Smooth muscle cell (in vitro differentiated cells): ENCODE data around the gene EEA1. TPM values are rescaled to one million over a fixed set of nuclear protein-coding genes. Genes with fewer than 3 reads are reported as not detected.

Experiments
- DNase-seq: peaks from one replicate; lab custom pipeline; 2025; ENCODE audit not compliant: unreplicated experiment; lab: John Stamatoyannopoulos, UW
- H2AFZ ChIP-seq: fragments of 200-600 bp; sonication (generic); 2 replicates; pipeline ENCODE4 v1.6.0; 2016; ENCODE audit warnings: antibody characterized with exemption, low read depth, mild to moderate bottlenecking
- H3F3A ChIP-seq: fragments of 200-600 bp; sonication (generic); 2 replicates; pipeline ENCODE4 v1.6.0; 2017; ENCODE audit warnings: antibody characterized with exemption, low read depth
- H3K27ac ChIP-seq: fragments of 200-600 bp; sonication (generic); 2 replicates; pipeline ENCODE4 v1.5.1; 2016; ENCODE audit warnings: low read depth, mild to moderate bottlenecking
- H3K27me3 ChIP-seq: fragments of 200-600 bp; sonication (generic); 2 replicates; pipeline ENCODE4 v1.6.1; 2016; ENCODE audit warnings: low read depth, mild to moderate bottlenecking
- H3K36me3 ChIP-seq: fragments of 200-600 bp; sonication (generic); 2 replicates; pipeline ENCODE4 v1.5.1; 2016; ENCODE audit warnings: low read depth
- H3K4me1 ChIP-seq: fragments of 200-600 bp; sonication (generic); 2 replicates; pipeline ENCODE4 v1.5.1; 2016; ENCODE audit warnings: low read depth
- H3K4me2 ChIP-seq: fragments of 200-600 bp; sonication (generic); 2 replicates; pipeline ENCODE4 v1.6.0; 2016; ENCODE audit warnings: mild to moderate bottlenecking
- H3K4me3 ChIP-seq: fragments of 200-600 bp; sonication (generic); 2 replicates; pipeline ENCODE4 v1.5.1; 2016; ENCODE audit warnings: mild to moderate bottlenecking
- H3K79me2 ChIP-seq: fragments of 200-600 bp; sonication (generic); 2 replicates; pipeline ENCODE4 v1.6.0; 2016; ENCODE audit warnings: low read depth, mild to moderate bottlenecking
- H3K9ac ChIP-seq: fragments of 200-600 bp; sonication (generic); 2 replicates; pipeline ENCODE4 v1.6.0; 2016; ENCODE audit warnings: low read depth
- H3K9me3 ChIP-seq: fragments of 200-600 bp; sonication (generic); replicated peaks from 2 replicates; pipeline ENCODE4 v1.5.1; 2016; ENCODE audit warnings: low read depth
- H4K20me1 ChIP-seq: fragments of 200-600 bp; sonication (generic); 2 replicates; pipeline ENCODE4 v1.6.0; 2016; ENCODE audit warnings: low read depth
- WGBS: methylation state at CpG from one replicate; pipeline ENCODE4 v1.1.7; 2016; ENCODE audit warnings: low lambda C conversion rate; 5-methylcytosine and 5-hydroxymethylcytosine counted together
- polyA plus RNA-seq: library from polyadenylated mRNA; unstranded; fragments of >200 nt; fragmentation: Nextera tagmentation; extraction: Ambion mirVana; gene quantifications from 2 replicates; pipeline ENCODE4 v1.2.1, GENCODE V29; 2016
- total RNA-seq: library from RNA; depleted of rRNA; stranded (reverse); fragments of >200 nt; gene quantifications from 2 replicates; pipeline ENCODE4 v1.2.3, GENCODE V29; 2014
- TF ChIP-seq, protein P1 (sequence below): fragments of 200-600 bp; sonication (generic); IDR thresholded peaks from 2 replicates; pipeline ENCODE4 v1.5.1; 2017; ENCODE audit warnings: borderline replicate concordance, mild to moderate bottlenecking, antibody characterized with exemption; ENCODE audit not compliant: insufficient read depth, poor library complexity, severe bottlenecking

EEA1 gene
- total and polyA plus RNA-seq, 2 experiments from 2014 or later = 25.1 to 29.0 TPM

GRCh38 chr12:92866418-92866817, 62.7 kb downstream of the EEA1 start:
- 76% methylated on average over 2 of the region's 2 CpGs for WGBS
- no peaks in the 10 kb centered on the region for H3K4me1 ChIP-seq
- no peaks in the 10 kb centered on the region for H3K27me3 ChIP-seq
- peaks cover 5% of the 10 kb centered on the region for H3K79me2 ChIP-seq
- peaks cover 8% of the 10 kb centered on the region for H3K36me3 ChIP-seq
- H3K9ac ChIP-seq = no peak overlapping the region
- TF ChIP-seq, protein P1, sequence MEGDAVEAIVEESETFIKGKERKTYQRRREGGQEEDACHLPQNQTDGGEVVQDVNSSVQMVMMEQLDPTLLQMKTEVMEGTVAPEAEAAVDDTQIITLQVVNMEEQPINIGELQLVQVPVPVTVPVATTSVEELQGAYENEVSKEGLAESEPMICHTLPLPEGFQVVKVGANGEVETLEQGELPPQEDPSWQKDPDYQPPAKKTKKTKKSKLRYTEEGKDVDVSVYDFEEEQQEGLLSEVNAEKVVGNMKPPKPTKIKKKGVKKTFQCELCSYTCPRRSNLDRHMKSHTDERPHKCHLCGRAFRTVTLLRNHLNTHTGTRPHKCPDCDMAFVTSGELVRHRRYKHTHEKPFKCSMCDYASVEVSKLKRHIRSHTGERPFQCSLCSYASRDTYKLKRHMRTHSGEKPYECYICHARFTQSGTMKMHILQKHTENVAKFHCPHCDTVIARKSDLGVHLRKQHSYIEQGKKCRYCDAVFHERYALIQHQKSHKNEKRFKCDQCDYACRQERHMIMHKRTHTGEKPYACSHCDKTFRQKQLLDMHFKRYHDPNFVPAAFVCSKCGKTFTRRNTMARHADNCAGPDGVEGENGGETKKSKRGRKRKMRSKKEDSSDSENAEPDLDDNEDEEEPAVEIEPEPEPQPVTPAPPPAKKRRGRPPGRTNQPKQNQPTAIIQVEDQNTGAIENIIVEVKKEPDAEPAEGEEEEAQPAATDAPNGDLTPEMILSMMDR = no peak
- no peak overlapping the region for H3K4me3 ChIP-seq
- no peaks in the 10 kb centered on the region for H3F3A ChIP-seq
- H3K9me3 ChIP-seq = no peaks in the 10 kb centered on the region
- no peak overlapping the region for H2AFZ ChIP-seq
- H3K4me2 ChIP-seq = no peak overlapping the region
- peaks cover 17% of the 10 kb centered on the region for H4K20me1 ChIP-seq
- DNase-seq = no peak
- no peak overlapping the region for H3K27ac ChIP-seq

GRCh38 chr12:92863251-92863650, 65.8 kb downstream of the EEA1 start:
- H3K9me3 ChIP-seq = no peaks in the 10 kb centered on the region
- H3K79me2 ChIP-seq = no peaks in the 10 kb centered on the region
- H3K4me1 ChIP-seq = no peaks in the 10 kb centered on the region
- H2AFZ ChIP-seq = no peak overlapping the region
- peaks cover 8% of the 10 kb centered on the region for H3K36me3 ChIP-seq
- no peaks in the 10 kb centered on the region for H3K27me3 ChIP-seq
- H3K9ac ChIP-seq = no peak overlapping the region
- 94% methylated on average over 1 of the region's 1 CpG for WGBS
- H3F3A ChIP-seq = no peaks in the 10 kb centered on the region
- no peak overlapping the region for H3K4me3 ChIP-seq
- no peak overlapping the region for H3K4me2 ChIP-seq
- H4K20me1 ChIP-seq = peaks cover 11% of the 10 kb centered on the region
- no peak for DNase-seq
- TF ChIP-seq, protein P1 = no peak
- no peak overlapping the region for H3K27ac ChIP-seq

- TF ChIP-seq, protein P1 = no peak
- Histone ChIP-seq H2AFZ (no peak overlapping the region), H3K79me2 (no peaks in the 10 kb centered on the region), H3F3A (no peaks in the 10 kb centered on the region), H3K4me2 (no peak overlapping the region), H3K4me1 (no peaks in the 10 kb centered on the region), H3K36me3 (peaks cover 13% of the 10 kb centered on the region), H3K4me3 (no peak overlapping the region), H3K9me3 (no peaks in the 10 kb centered on the region), H4K20me1 (no peaks in the 10 kb centered on the region), H3K27ac (no peak overlapping the region), H3K9ac (no peak overlapping the region), H3K27me3 (no peaks in the 10 kb centered on the region)
- 99% methylated on average over 4 of the region's 4 CpGs for WGBS
- no peak for DNase-seq
These were observed 67.7 kb downstream of the EEA1 start for GRCh38 chr12:92861381-92861780.

DNA sequence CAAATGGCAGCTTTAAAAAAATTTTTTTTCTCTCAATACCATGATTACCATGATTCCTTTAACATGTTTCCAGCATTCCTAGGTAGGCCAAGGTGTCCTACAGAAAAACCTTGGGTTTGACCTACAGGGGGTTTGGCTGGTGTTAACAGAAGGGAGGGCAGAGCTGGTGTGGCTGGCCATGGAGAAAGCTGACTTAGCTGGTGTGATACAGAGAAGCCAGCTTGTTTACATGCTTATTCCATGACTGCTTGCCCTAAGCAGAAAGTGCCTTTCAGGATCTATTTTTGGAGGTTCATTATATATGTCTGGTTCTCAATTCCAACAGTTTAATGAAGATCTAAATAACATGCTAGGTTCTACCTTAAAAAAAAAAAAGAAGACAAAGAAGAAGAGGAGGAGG, 68.6 kb downstream of the EEA1 start:
- no peak overlapping the region for H3K4me2 ChIP-seq
- no peak for DNase-seq
- H3K36me3 ChIP-seq = peaks cover 13% of the 10 kb centered on the region
- H4K20me1 ChIP-seq = no peaks in the 10 kb centered on the region
- H3K9me3 ChIP-seq = no peaks in the 10 kb centered on the region
- H3K27ac ChIP-seq = no peak overlapping the region
- TF ChIP-seq, protein P1 = no peak
- H3K27me3 ChIP-seq = no peaks in the 10 kb centered on the region
- no peaks in the 10 kb centered on the region for H3F3A ChIP-seq
- no peaks in the 10 kb centered on the region for H3K4me1 ChIP-seq
- H3K4me3 ChIP-seq = no peak overlapping the region
- no peak overlapping the region for H3K9ac ChIP-seq
- no peak overlapping the region for H2AFZ ChIP-seq
- no peaks in the 10 kb centered on the region for H3K79me2 ChIP-seq
